Endothelial cell of umbilical vein (primary cell): ENCODE data around the gene PKN2. TPM values are rescaled to one million over a fixed set of nuclear protein-coding genes. Genes with fewer than 3 reads are reported as not detected.

Experiments
- BruUV-seq: library from RNA; stranded (reverse); fragments of 400-500 nt; replicated peaks from 2 replicates; lab custom pipeline; 2021; lab: Mats Ljungman, UMichigan
- CTCF ChIA-PET: fragments of 300-600, 350-600 bp; sonication (Branson Sonifier 250); formaldehyde crosslinking; loops from one replicate; lab custom pipeline; 2021; ENCODE audit warnings: antibody characterized with exemption, inconsistent platforms; lab: Charles Lee
- POLR2A ChIA-PET: fragments of 300-600, 350-600 bp; sonication (Branson Sonifier 250); formaldehyde crosslinking; loops from one replicate; lab custom pipeline; 2021; ENCODE audit warnings: antibody characterized with exemption, inconsistent platforms; lab: Charles Lee
- DNase-seq: peaks from one replicate; pipeline ENCODE4 v3.0.0-alpha.2; 2011; ENCODE audit warnings: low read depth, low spot score
- FAIRE-seq: peaks from 2 replicates; lab custom pipeline; 2011; peaks lifted over from hg19 to GRCh38; lab: Jason Lieb, UNC
- H2AFZ ChIP-seq: 2 replicates; pipeline ENCODE4 v1.6.0; 2012; ENCODE audit warnings: low read depth, low read length, control low read depth, inconsistent platforms
- H3K27ac ChIP-seq: 2 replicates; pipeline ENCODE4 v1.5.1; 2011; ENCODE audit warnings: low read depth, mild to moderate bottlenecking, control low read depth, low read length, moderate library complexity; ENCODE audit not compliant: insufficient read depth
- H3K27me3 ChIP-seq, 2 experiments: 2 replicates each; pipeline versions ENCODE4 v1.6.0 to v1.6.1; 2011; ENCODE audit warnings: low read length in 2 of 2, mixed read lengths in 1 of 2; ENCODE audit not compliant: control insufficient read depth in 2 of 2, insufficient read depth in 2 of 2
- H3K36me3 ChIP-seq, 2 experiments: 2 replicates in 1 of 2; 3 replicates in 1 of 2; pipeline ENCODE4 v1.5.1; 2011; ENCODE audit warnings: low read length in 2 of 2, mild to moderate bottlenecking in 1 of 2, moderate library complexity in 1 of 2; ENCODE audit not compliant: control insufficient read depth in 2 of 2, insufficient read depth in 2 of 2; ENCODE audit errors: extremely low read depth in 1 of 2
- H3K4me1 ChIP-seq: 3 replicates; pipeline ENCODE4 v1.5.1; 2011; ENCODE audit warnings: mild to moderate bottlenecking, low read length; ENCODE audit not compliant: control insufficient read depth, insufficient read depth; ENCODE audit errors: extremely low read depth
- H3K4me2 ChIP-seq: 2 replicates; pipeline ENCODE4 v1.6.1; 2011; ENCODE audit warnings: low read length, control low read depth, mixed read lengths; ENCODE audit not compliant: insufficient read depth
- H3K4me3 ChIP-seq, 3 experiments: fragments of 200-600 bp in 1 of 3; sonication (generic), shearing (Covaris generic) in 1 of 3; replicated peaks in 1 of 3; 2 replicates each; pipeline ENCODE4 v1.5.1; 2011 to 2016; ENCODE audit warnings: control low read depth in 3 of 3, low read length in 3 of 3, mild to moderate bottlenecking in 2 of 3, inconsistent platforms in 1 of 3, low read depth in 1 of 3, moderate library complexity in 1 of 3; ENCODE audit not compliant: insufficient read depth in 1 of 3
- H3K79me2 ChIP-seq: 2 replicates; pipeline ENCODE4 v1.6.0; 2012; ENCODE audit warnings: low read length, inconsistent platforms; ENCODE audit not compliant: control insufficient read depth, insufficient read depth
- H3K9ac ChIP-seq: replicated peaks from 2 replicates; pipeline ENCODE3; 2011; ENCODE audit warnings: low read length, control low read depth; ENCODE audit not compliant: insufficient read depth; ENCODE audit errors: extremely low read depth
- H3K9me1 ChIP-seq: replicated peaks from 3 replicates; pipeline ENCODE4 v1.6.0; 2011; ENCODE audit warnings: mild to moderate bottlenecking, low read length; ENCODE audit not compliant: control insufficient read depth, insufficient read depth; ENCODE audit errors: extremely low read depth
- H3K9me3 ChIP-seq: replicated peaks from 2 replicates; pipeline ENCODE4 v1.5.1; 2012; ENCODE audit warnings: low read length, inconsistent platforms; ENCODE audit not compliant: control insufficient read depth, insufficient read depth
- H4K20me1 ChIP-seq: replicated peaks from 2 replicates; pipeline ENCODE3; 2011; ENCODE audit warnings: mild to moderate bottlenecking, low read length; ENCODE audit not compliant: control insufficient read depth, insufficient read depth; ENCODE audit errors: extremely low read depth
- CTCF ChIP-seq, 2 donors: IDR thresholded peaks; 1 replicate in 1 of 2; 2 replicates in 1 of 2; pipeline ENCODE4 v1.5.1; 2011; ENCODE audit warnings: low read length in 2 of 2, mild to moderate bottlenecking in 2 of 2, moderate library complexity in 2 of 2, control low read depth in 1 of 2, inconsistent platforms in 1 of 2, low read depth in 1 of 2; ENCODE audit not compliant: insufficient read depth in 1 of 2; ENCODE audit errors: extremely low read depth in 1 of 2
- EZH2 ChIP-seq: IDR thresholded peaks from 2 replicates; pipeline ENCODE4 v1.6.1; 2012; ENCODE audit warnings: borderline replicate concordance, low read depth, mild to moderate bottlenecking, moderate library complexity, low read length, inconsistent platforms; ENCODE audit not compliant: severe bottlenecking
- FOS ChIP-seq: IDR thresholded peaks from 2 replicates; pipeline ENCODE4 v1.6.1; 2011; ENCODE audit warnings: mild to moderate bottlenecking, low read length, moderate library complexity, borderline replicate concordance; ENCODE audit not compliant: insufficient read depth
- GATA2 ChIP-seq: IDR thresholded peaks from 2 replicates; pipeline ENCODE4 v1.7.0; 2011; ENCODE audit warnings: low read depth, mild to moderate bottlenecking, moderate library complexity, mixed read lengths, low read length; ENCODE audit not compliant: insufficient read length, insufficient read depth
- JUN ChIP-seq: IDR thresholded peaks from 2 replicates; pipeline ENCODE4 v1.6.1; 2011; ENCODE audit warnings: borderline replicate concordance, low read depth; ENCODE audit not compliant: insufficient read length, insufficient read depth
- MAX ChIP-seq: IDR thresholded peaks from 2 replicates; pipeline ENCODE4 v1.6.1; 2011; ENCODE audit not compliant: insufficient read depth, insufficient read length
- MYC ChIP-seq: IDR thresholded peaks from one replicate; pipeline ENCODE4 v1.6.1; 2011; ENCODE audit warnings: mild to moderate bottlenecking, low read depth, low read length
- POLR2A ChIP-seq: IDR thresholded peaks from 2 replicates; pipeline ENCODE4 v1.6.1; 2012; ENCODE audit warnings: low read depth, mild to moderate bottlenecking, control low read depth, low read length
- POLR2AphosphoS5 ChIP-seq: IDR thresholded peaks from 2 replicates; pipeline ENCODE4 v1.6.1; 2012; ENCODE audit warnings: low read depth, mild to moderate bottlenecking, control low read depth, low read length, moderate library complexity; ENCODE audit not compliant: insufficient read depth
- dilution Hi-C: fragments of 300-500 bp; cut with MboI; formaldehyde crosslinking; loops from one replicate; pipeline ENCODE4 v1.15.0; 2019; ENCODE audit warnings: low sequenced_read_pairs; ENCODE audit not compliant: extremely low pct_ligation_motif_present
- intact Hi-C: fragments of 100-400 bp; cut with micrococcal nuclease; formaldehyde crosslinking; loops from one replicate; pipeline ENCODE4 v1.10.0; 2022
- polyA plus RNA-seq, 4 experiments: library from polyadenylated mRNA; depleted of rRNA in 3 of 4; stranded (reverse) in 3 of 4; unstranded in 1 of 4; fragments of >200 nt; gene quantifications; 2 replicates each; pipeline versions ENCODE4 v1.2.1 to v1.2.3, GENCODE V29; 2011 to 2012; ENCODE audit warnings: missing spikeins in 1 of 4
- total RNA-seq: library from RNA; stranded (reverse); gene quantifications from 2 replicates; pipeline ENCODE4 v1.2.3, GENCODE V29; 2021

The PKN2 gene
- total and polyA plus RNA-seq, 2 donors (not counting 3 experiments of a cell fraction or from before 2014, with no cell fraction given) = 11.5 to 47.3 TPM

- FAIRE-seq (peak; percentile 65), DNase-seq (peak; percentile 46)
- Histone ChIP-seq H3K27ac (no peak overlapping the region), H3K27me3 (no peaks in the 10 kb centered on the region), H3K4me3 (no peak overlapping the region), H3K9me1 (no peaks in the 10 kb centered on the region), H2AFZ (no peak overlapping the region), H3K9ac (no peak overlapping the region), H3K79me2 (peaks cover 34% of the 10 kb centered on the region), H3K4me2 (no peak overlapping the region), H3K36me3 (peaks cover 0 to 4% of the 10 kb centered on the region in 2 experiments), H3K4me1 (no peaks in the 10 kb centered on the region), H4K20me1 (no peaks in the 10 kb centered on the region), H3K9me3 (no peaks in the 10 kb centered on the region)
- CTCF ChIA-PET = interaction anchor here (0.6 to 5.1 kb wide), 18 partner anchors 10 to 697 kb away, joined by 3 to 108 read pairs (median 6); partner anchors contain the start of gene PKN2
- no TSS peak for BruUV-seq
- dilution Hi-C loops = no loop called here
- TF ChIP-seq CTCF (IDR thresholded peaks at IDR 0.05; ENCODE audit: extremely low read depth in 1 of 2, insufficient read depth in 1 of 2, low read depth in 1 of 2, low read length in 2 of 2) (peak; percentile 14 to 25), JUN (no peak)
- POLR2A ChIA-PET = no interaction called here
- intact Hi-C loops = loop anchor here (1.0 to 10.0 kb wide), 5 partner anchors 77 to 693 kb away; no protein-coding TSS in a partner anchor
These were observed 193.3 kb downstream of the PKN2 start for GRCh38 chr1:88877382-88877825.

- Histone ChIP-seq H3K9ac (no peak overlapping the region), H3K27ac (no peak overlapping the region), H3K4me3 (no peak overlapping the region), H4K20me1 (no peaks in the 10 kb centered on the region), H3K27me3 (no peaks in the 10 kb centered on the region), H3K9me3 (no peaks in the 10 kb centered on the region), H2AFZ (no peak overlapping the region), H3K4me1 (no peaks in the 10 kb centered on the region), H3K36me3 (peaks cover 0 to 4% of the 10 kb centered on the region in 2 experiments), H3K4me2 (no peak overlapping the region), H3K79me2 (peaks cover 30% of the 10 kb centered on the region), H3K9me1 (no peaks in the 10 kb centered on the region)
- FAIRE-seq (no peak), DNase-seq (no peak)
- intact Hi-C loops (loop anchor here (1.0 to 10.0 kb wide), 5 partner anchors 77 to 693 kb away; no protein-coding TSS in a partner anchor), dilution Hi-C loops (no loop called here)
- no TSS peak for BruUV-seq
- CTCF ChIA-PET = interaction anchor here (1.0 to 5.1 kb wide), 12 partner anchors 10 to 697 kb away, joined by 3 to 108 read pairs (median 10); partner anchors contain the start of gene PKN2
- TF ChIP-seq MAX = no peak
- TF ChIP-seq EZH2 = no peak
- TF ChIP-seq FOS = no peak
- no peak for TF ChIP-seq MYC
- no peak for TF ChIP-seq POLR2AphosphoS5
- no peak for TF ChIP-seq JUN
- TF ChIP-seq POLR2A = no peak
- no peak for TF ChIP-seq GATA2
- no peak for TF ChIP-seq CTCF (IDR thresholded peaks at IDR 0.05; ENCODE audit: extremely low read depth in 1 of 2, insufficient read depth in 1 of 2, low read depth in 1 of 2, low read length in 2 of 2)
- POLR2A ChIA-PET = interaction anchor here (0.6 to 1.2 kb wide), 2 partner anchors 13 to 223 kb away, joined by 3 to 4 read pairs; partner anchors contain the start of gene GTF2B
These were observed 193.8 kb downstream of the PKN2 start for GRCh38 chr1:88877911-88878310.
